ENCODE measurements around the gene RAP1GAP2.

DNA sequence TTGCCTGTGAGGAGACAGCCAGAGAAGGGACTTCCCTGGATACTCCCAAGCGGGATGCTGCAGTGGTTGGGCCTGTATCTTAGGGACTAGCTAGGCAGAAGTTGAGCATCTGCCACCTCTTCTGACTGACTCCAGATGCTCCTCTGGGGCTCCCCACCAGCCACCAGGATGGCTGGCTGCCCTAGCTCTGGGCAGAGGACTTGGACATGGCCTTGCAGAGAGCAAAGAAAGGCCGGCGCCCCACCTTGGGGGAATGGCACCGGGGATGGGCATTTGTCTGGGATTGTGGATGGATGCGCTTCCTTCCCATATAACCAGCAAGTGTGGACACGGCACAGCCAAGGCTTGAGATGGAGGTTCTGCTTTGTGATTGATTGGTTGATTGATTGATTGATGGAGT is 198.2 kb downstream of the RAP1GAP2 start:
- TF ChIP-seq, protein P1, sequence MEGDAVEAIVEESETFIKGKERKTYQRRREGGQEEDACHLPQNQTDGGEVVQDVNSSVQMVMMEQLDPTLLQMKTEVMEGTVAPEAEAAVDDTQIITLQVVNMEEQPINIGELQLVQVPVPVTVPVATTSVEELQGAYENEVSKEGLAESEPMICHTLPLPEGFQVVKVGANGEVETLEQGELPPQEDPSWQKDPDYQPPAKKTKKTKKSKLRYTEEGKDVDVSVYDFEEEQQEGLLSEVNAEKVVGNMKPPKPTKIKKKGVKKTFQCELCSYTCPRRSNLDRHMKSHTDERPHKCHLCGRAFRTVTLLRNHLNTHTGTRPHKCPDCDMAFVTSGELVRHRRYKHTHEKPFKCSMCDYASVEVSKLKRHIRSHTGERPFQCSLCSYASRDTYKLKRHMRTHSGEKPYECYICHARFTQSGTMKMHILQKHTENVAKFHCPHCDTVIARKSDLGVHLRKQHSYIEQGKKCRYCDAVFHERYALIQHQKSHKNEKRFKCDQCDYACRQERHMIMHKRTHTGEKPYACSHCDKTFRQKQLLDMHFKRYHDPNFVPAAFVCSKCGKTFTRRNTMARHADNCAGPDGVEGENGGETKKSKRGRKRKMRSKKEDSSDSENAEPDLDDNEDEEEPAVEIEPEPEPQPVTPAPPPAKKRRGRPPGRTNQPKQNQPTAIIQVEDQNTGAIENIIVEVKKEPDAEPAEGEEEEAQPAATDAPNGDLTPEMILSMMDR (conservative IDR thresholded peaks at IDR 0.05), result no peak
- TF ChIP-seq ZFX (IDR thresholded peaks at IDR 0.05), result no peak

All from C4-2B (cell line).